GM11168 (cell line): ENCODE data around the gene KRT9.
"Not testable (repeated sequence)": the region's sequence is repeated elsewhere in the genome, so short reads cannot be mapped to it uniquely, and the experiment has no call there.

Experiments
- in situ Hi-C: fragments of 300-500 bp; cut with MboI; formaldehyde crosslinking; loops from one replicate; pipeline ENCODE4 v1.12.0; 2022; ENCODE audit warnings: low sequenced_read_pairs; ENCODE audit not compliant: unreplicated experiment

The KRT9 gene

GRCh38 chr17:41580687-41581365 lies 9.0 kb upstream of the KRT9 start:
- in situ Hi-C loops = no loop called here

- in situ Hi-C loops = no loop called here
Observed at GRCh38 chr17:41580244-41580575, 8.4 kb upstream of the KRT9 start.

- in situ Hi-C loops = no loop called here
Observed at GRCh38 chr17:41579484-41580243, 7.8 kb upstream of the KRT9 start.

- in situ Hi-C loops = no loop called here
Observed at GRCh38 chr17:41578971-41579370, 7.1 kb upstream of the KRT9 start.

- in situ Hi-C loops = no loop called here
Observed at GRCh38 chr17:41578538-41578937, 6.7 kb upstream of the KRT9 start.

GRCh38 chr17:41576740-41577139 lies 4.9 kb upstream of the KRT9 start:
- in situ Hi-C loops = not testable (repeated sequence)

GRCh38 chr17:41575336-41575735 lies 3.5 kb upstream of the KRT9 start:
- in situ Hi-C loops = no loop called here

- in situ Hi-C loops = no loop called here
Observed at GRCh38 chr17:41567317-41567716, 4.5 kb downstream of the KRT9 start.

- in situ Hi-C loops = no loop called here
Observed at GRCh38 chr17:41565338-41565737, 6.5 kb downstream of the KRT9 start.

GRCh38 chr17:41563607-41564170 lies 8.2 kb downstream of the KRT9 start:
- in situ Hi-C loops = no loop called here

- in situ Hi-C loops = no loop called here
Observed at GRCh38 chr17:41561554-41561953, 10.3 kb downstream of the KRT9 start.

GRCh38 chr17:41559548-41559947 lies 12.3 kb downstream of the KRT9 start:
- in situ Hi-C loops = no loop called here

GRCh38 chr17:41556931-41557330 lies 14.9 kb downstream of the KRT9 start:
- in situ Hi-C loops = no loop called here

GRCh38 chr17:41556306-41556705 lies 15.6 kb downstream of the KRT9 start:
- in situ Hi-C loops = no loop called here

GRCh38 chr17:41555105-41555887 lies 16.6 kb downstream of the KRT9 start:
- in situ Hi-C loops = no loop called here

- in situ Hi-C loops = no loop called here
Observed at GRCh38 chr17:41553987-41554680, 17.7 kb downstream of the KRT9 start.

GRCh38 chr17:41553176-41553575 lies 18.7 kb downstream of the KRT9 start:
- in situ Hi-C loops = no loop called here

- in situ Hi-C loops = no loop called here
Observed at GRCh38 chr17:41552455-41552854, 19.4 kb downstream of the KRT9 start.

GRCh38 chr17:41551365-41551764 lies 20.5 kb downstream of the KRT9 start:
- in situ Hi-C loops = no loop called here

- in situ Hi-C loops = no loop called here
Observed at GRCh38 chr17:41549596-41550039, 22.2 kb downstream of the KRT9 start.
